Activated T-cell treated with anti-CD3 and anti-CD28 coated beads, Interleukin-2, amount 50 U/mL, for 24 hours (primary cell): ENCODE data around the gene TOP1.

Experiments
- DNase-seq: peaks from one replicate; pipeline ENCODE4 v3.0.0-alpha.2; 2020
- H3K27ac Mint-ChIP-seq: 2 replicates; pipeline ENCODE4 v1.8.0; 2020; ENCODE audit warnings: mild to moderate bottlenecking, mixed read lengths
- H3K27me3 Mint-ChIP-seq: 2 replicates; pipeline ENCODE4 v1.8.0; 2020; ENCODE audit warnings: mixed read lengths
- H3K36me3 Mint-ChIP-seq: 2 replicates; pipeline ENCODE4 v1.8.0; 2020; ENCODE audit warnings: low read depth, mixed read lengths
- H3K4me1 Mint-ChIP-seq: 2 replicates; pipeline ENCODE4 v1.8.0; 2020; ENCODE audit warnings: low read depth, mixed read lengths
- H3K4me3 Mint-ChIP-seq: 2 replicates; pipeline ENCODE4 v1.8.0; 2020; ENCODE audit warnings: mild to moderate bottlenecking, moderate library complexity, mixed read lengths
- H3K9me3 Mint-ChIP-seq: 2 replicates; pipeline ENCODE4 v1.8.0; 2020; ENCODE audit warnings: mixed read lengths

TOP1 gene

DNA sequence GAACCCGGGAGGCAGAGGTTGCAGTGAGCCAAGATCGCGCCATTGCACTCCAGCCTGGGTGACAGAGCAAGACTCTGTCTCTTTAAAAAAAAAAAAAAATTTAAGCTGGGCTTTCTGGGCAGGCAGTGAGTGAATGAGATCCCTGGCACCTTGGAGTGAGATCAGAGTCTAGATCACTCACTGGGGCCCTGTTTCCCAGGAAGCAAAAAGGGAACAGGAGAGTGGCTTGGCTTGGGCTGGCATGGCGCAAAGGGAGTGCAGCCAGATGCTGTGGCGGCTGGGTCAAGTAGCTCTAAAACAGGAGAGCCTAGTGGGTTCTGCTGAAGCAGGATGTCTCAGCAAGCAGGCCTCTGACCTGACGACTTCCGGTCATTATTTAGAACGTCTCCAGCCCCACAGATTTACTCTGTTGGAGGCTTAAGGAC lies 119.2 kb downstream of the TOP1 start:
- Mint-ChIP-seq H3K36me3 (peaks cover 51% of the 10 kb centered on the region), H3K27ac (peak overlapping the region; percentile 97), H3K4me3 (no peak overlapping the region), H3K4me1 (peaks cover 97% of the 10 kb centered on the region), H3K27me3 (no peaks in the 10 kb centered on the region), H3K9me3 (no peaks in the 10 kb centered on the region)
- DNase-seq, result no peak

DNA sequence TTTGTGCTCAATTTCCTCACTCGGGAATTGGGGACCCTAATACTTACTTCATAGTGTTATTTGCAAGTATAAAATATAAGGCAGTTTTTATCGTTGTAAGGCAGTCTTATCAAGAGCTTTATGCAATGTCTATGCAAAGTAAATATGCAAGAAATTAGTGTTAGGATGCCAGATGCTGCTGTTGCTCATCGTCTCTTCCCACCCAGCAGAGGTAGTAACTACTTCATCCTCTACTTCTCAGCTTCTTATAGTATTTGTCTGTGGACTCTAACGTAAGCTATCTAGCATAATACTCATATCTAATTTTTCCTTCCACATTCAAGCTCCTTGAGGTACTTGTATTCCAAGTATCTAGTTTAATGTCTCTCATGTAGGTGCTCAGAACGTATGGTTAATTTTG lies 120.3 kb downstream of the TOP1 start:
- H3K27ac Mint-ChIP-seq, result peak overlapping the region; percentile 97

DNA sequence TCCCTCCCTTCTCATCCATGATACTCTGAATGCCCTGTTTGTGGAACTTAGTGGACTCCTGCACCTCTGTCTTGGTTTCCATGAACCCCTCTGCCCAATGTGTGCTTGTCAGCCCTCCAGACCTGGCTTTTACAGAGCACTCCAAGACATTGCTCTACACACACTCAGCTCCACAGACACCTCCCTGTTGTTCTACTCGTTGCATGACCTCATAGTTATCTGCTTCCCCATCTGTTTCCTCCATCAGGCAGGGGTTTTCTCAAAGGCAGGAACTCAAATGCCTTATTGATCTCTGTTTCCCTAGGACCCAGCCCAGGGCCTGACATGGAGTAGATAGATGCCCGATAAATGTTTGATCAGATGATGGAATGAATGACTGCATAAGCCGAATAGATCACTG lies 122.0 kb downstream of the TOP1 start:
- Mint-ChIP-seq H3K4me1 (peaks cover 96% of the 10 kb centered on the region), H3K36me3 (peaks cover 52% of the 10 kb centered on the region), H3K9me3 (no peaks in the 10 kb centered on the region), H3K4me3 (no peak overlapping the region), H3K27me3 (no peaks in the 10 kb centered on the region), H3K27ac (peak overlapping the region; percentile 96)
- no peak for DNase-seq

More for the DNA sequence above, 120.3 kb downstream of the TOP1 start:
- no peak for DNase-seq
- no peak overlapping the region for H3K4me3 Mint-ChIP-seq
- peaks cover 96% of the 10 kb centered on the region for H3K4me1 Mint-ChIP-seq
- no peaks in the 10 kb centered on the region for H3K9me3 Mint-ChIP-seq
- peaks cover 56% of the 10 kb centered on the region for H3K36me3 Mint-ChIP-seq
- H3K27me3 Mint-ChIP-seq, result no peaks in the 10 kb centered on the region

DNA sequence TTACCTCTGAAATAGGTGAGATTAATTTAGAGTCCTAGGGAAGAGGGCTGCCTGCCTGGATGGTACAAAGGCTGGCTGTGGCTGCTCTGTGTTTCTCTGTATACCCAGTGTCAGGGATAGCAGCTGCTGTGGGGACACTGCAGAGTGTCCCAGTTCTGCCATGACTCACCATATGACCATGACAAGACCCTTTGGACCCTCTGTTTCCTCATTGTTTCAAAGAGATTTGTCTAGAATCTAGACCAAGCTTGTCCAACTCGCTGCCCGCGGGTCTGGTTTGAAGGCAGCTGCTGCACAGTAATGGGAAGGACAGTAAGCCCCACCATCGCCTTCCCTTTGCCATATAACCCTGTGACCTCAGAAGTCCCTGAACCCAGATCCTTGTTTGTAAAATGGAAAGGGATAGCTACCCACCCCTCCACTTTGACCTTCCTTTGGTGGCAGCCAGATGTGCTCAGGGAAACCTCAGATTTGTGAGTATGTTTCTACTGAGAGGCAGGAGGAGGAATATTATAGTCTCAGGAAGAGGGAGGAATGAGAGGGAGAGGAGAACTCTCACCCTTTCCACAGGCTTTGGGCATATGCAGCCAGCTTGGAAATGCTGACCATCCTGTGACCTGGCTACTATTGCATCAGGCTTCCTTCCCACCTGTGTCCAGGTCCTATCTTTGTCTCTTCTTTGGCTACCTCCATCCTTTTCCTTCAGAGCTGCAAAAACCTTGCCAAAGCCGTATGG lies 122.7 kb downstream of the TOP1 start:
- no peak for DNase-seq
- Mint-ChIP-seq H3K27me3 (no peaks in the 10 kb centered on the region), H3K4me3 (no peak overlapping the region), H3K27ac (peak overlapping the region; percentile 96), H3K4me1 (peaks cover 96% of the 10 kb centered on the region), H3K9me3 (no peaks in the 10 kb centered on the region), H3K36me3 (peaks cover 49% of the 10 kb centered on the region)

DNA sequence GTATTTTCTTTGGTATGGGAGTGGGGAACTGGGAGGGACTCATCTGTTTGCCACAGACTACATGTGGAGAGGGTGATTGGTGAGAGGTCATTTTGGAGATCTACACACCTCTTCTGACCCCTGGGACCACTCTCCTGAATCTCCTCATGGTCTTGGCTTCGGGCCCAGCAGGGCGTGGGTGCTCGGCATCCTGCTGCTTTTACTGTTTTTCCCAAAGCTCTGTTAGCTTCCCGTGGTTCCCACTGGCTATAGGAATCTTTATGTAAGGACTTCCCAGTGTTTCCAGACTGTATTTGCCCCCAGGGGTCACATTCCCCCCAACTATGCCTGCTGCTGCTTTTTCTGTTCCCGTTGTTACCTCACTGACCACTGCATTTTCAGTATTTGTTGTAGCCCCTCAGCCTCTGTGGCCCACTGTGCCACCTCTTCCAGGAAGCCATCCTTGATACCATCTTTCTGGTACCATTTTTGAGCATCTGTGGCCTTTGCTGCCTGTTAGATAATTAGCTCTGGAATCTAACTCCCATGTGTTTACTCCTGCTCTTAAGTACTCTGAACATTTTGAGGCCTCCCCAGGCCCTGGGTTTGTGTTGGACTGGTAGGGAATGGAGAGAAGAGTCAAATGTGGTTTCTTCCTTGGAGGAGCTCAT lies 123.6 kb downstream of the TOP1 start:
- H3K9me3 Mint-ChIP-seq, result no peaks in the 10 kb centered on the region
- peaks cover 46% of the 10 kb centered on the region for H3K36me3 Mint-ChIP-seq
- no peaks in the 10 kb centered on the region for H3K27me3 Mint-ChIP-seq
- peaks cover 96% of the 10 kb centered on the region for H3K4me1 Mint-ChIP-seq
- peak overlapping the region; percentile 96 for H3K27ac Mint-ChIP-seq
- H3K4me3 Mint-ChIP-seq, result no peak overlapping the region
- DNase-seq, result no peak

DNA sequence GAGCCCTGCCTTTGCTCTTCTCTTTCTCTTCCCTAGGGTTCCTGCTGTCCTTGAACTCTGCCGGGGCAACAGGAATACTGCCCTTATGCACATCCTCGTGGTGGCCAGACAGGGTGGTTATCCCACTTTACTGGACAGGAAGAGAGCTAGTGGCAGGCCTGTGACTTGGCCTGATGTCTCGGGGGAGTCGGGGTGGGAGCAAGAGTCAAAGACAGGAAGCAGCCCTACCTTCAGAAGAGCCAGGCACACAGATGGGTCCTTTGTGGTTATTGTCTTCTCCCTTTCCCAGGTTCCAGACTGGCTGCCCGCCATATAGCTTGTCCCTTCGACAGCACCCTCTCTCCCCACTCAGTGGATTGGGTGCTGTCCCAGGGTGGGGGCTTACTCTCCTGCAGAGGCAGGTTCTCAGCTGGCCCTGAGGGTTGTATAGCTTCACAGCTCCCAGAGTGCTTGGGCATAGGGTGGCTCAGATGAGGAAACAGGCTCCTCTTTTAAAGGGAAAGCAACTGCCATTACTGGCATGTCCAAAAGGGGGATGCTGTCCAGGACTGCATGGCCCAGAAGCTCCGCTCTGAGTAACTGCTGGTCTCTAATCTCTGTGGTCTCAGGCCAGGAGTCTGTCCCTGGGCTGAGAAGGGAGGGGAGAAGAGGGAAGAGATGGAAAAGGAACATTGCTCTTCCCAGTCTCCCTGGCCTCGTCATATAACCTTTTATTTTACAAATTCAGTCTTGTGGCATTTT lies 126.0 kb downstream of the TOP1 start:
- no peak for DNase-seq
- Mint-ChIP-seq H3K4me3 (no peak overlapping the region), H3K9me3 (no peaks in the 10 kb centered on the region), H3K36me3 (peaks cover 42% of the 10 kb centered on the region), H3K27me3 (no peaks in the 10 kb centered on the region), H3K27ac (peak overlapping the region; percentile 96), H3K4me1 (peaks cover 98% of the 10 kb centered on the region)

DNA sequence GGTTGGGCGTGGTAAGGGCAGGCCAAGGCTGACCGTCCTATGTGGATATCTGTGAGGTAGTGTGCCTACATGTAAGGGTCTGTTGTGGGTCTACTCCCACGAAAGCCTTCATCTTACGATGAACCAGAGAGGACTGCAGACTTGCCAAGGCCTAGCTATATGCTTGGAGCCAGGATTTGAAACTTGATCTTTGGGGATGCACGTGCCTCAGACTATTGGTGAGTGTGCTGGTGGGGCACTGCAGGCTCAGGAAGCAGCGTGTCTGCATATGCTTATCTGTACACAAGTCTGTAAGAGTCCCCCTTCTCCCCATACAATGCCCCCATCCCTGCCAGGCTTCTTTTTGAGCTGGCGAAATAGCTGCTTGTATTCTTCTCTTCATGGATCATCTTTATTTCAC lies 126.6 kb downstream of the TOP1 start:
- Mint-ChIP-seq H3K4me3 (no peak overlapping the region), H3K9me3 (no peaks in the 10 kb centered on the region), H3K4me1 (peaks cover 99% of the 10 kb centered on the region), H3K27me3 (no peaks in the 10 kb centered on the region), H3K36me3 (peaks cover 47% of the 10 kb centered on the region), H3K27ac (peak overlapping the region; percentile 96)
- DNase-seq, result no peak

DNA sequence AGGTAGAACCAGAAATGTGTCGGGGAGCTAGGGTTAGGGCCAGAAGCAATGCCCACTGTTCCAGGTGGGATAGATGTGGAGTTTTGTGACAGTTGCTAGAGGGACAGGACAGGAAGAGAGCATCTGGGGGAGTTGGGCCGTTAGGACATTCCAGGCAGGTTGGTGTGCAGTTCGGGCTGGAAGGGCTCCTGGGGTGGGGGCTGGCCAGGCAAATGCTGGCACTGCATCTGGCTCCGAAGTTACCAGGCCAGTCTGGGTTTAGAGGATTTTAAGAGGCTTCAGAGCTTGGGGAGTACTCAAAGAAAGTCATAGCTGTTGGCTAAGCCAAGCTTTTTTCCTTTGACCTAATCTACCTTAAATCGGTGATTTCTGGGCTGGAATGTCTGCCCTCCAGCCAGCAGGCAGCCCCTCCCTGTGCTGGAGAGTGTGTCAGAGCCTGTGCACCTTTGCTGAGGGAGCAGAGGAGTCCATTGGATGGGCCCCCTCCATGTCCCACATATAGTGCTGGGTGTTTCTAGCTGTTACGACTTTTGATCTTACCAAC lies 129.5 kb downstream of the TOP1 start:
- no peak for DNase-seq
- Mint-ChIP-seq H3K4me1 (peaks cover 94% of the 10 kb centered on the region), H3K4me3 (peak overlapping the region; percentile 76), H3K27me3 (no peaks in the 10 kb centered on the region), H3K36me3 (peaks cover 63% of the 10 kb centered on the region), H3K9me3 (no peaks in the 10 kb centered on the region), H3K27ac (peak overlapping the region; percentile 96)

DNA sequence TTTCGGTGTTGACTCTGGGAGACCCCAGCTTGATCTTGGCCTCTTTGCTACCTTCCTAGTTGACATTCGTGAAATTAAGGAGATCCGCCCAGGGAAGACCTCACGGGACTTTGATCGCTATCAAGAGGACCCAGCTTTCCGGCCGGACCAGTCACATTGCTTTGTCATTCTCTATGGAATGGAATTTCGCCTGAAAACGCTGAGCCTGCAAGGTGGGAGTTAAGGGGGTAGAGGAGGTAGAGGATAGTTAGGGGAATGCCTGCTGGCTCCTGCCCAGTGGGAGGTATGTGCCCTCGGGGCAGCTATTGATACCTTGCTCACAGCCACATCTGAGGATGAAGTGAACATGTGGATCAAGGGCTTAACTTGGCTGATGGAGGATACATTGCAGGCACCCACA lies 130.9 kb downstream of the TOP1 start:
- Mint-ChIP-seq H3K36me3 (peaks cover 72% of the 10 kb centered on the region), H3K4me1 (peaks cover 83% of the 10 kb centered on the region), H3K4me3 (no peak overlapping the region), H3K9me3 (no peaks in the 10 kb centered on the region), H3K27ac (peak overlapping the region; percentile 96), H3K27me3 (no peaks in the 10 kb centered on the region)
- DNase-seq, result no peak

DNA sequence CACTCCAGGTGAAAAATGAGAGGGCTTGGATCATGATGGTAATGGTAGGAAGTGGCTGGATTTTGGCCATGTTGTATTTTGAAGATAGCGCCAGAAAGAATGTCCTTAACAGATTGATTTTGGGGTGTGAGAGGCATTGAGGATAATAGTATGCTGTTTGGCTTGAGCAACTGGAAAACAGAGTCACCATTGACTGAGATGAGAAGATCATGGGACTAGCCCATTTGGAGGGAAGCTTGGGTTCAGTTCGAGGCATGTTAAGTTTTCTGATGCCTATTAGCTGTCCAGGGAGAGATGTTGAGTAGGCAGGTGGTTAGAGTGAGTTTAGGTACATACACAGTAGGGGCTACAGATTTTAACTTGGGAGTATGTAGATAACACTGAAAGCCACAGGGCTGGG lies 132.1 kb downstream of the TOP1 start:
- Mint-ChIP-seq H3K4me3 (no peak overlapping the region), H3K4me1 (peaks cover 75% of the 10 kb centered on the region), H3K36me3 (peaks cover 74% of the 10 kb centered on the region), H3K9me3 (no peaks in the 10 kb centered on the region), H3K27me3 (no peaks in the 10 kb centered on the region), H3K27ac (peak overlapping the region; percentile 96)
- DNase-seq, result no peak

DNA sequence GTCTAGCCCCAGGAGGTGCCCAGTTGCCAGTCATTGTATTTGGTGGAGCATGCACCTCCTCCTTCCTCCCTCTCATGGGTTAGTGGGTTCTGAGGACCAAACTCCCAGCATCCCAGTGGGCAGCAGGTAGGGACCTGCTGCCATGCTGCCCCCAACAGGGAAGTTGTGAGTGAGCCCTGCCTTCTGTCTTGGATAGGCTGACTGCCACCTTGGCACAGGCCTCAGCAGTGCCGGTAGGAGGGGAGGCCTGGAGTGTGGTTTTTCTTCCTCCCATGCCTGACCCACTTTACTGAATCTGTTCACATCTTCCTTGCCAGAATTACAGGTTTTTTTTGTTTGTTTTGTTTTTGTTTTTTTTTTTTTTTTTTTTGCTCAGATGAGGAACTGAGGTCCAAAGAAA lies 133.3 kb downstream of the TOP1 start:
- Mint-ChIP-seq H3K9me3 (no peaks in the 10 kb centered on the region), H3K4me3 (no peak overlapping the region)
- no peak for DNase-seq

DNA sequence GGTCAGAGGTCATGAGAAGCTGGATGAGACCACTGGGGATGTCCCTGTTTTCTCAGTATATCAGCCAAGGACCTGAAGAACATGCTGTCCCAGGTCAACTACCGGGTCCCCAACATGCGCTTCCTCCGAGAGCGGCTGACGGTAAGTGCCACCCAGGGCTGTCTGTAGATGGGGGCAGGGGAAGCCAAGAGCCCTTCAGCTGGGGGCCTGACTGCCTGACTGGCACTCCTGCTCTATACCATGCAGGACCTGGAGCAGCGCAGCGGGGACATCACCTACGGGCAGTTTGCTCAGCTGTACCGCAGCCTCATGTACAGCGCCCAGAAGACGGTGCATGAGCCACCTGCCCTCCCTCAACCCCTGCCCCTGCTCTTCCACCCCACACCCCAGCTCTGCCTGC lies 133.8 kb downstream of the TOP1 start:
- Mint-ChIP-seq H3K4me3 (no peak overlapping the region), H3K9me3 (no peaks in the 10 kb centered on the region), H3K27me3 (no peaks in the 10 kb centered on the region), H3K27ac (peak overlapping the region; percentile 89), H3K4me1 (peaks cover 72% of the 10 kb centered on the region), H3K36me3 (peaks cover 85% of the 10 kb centered on the region)
- no peak for DNase-seq

More for the DNA sequence above, 133.3 kb downstream of the TOP1 start:
- Mint-ChIP-seq H3K4me1 (peaks cover 72% of the 10 kb centered on the region), H3K36me3 (peaks cover 80% of the 10 kb centered on the region), H3K27ac (peak overlapping the region; percentile 89), H3K27me3 (no peaks in the 10 kb centered on the region)

DNA sequence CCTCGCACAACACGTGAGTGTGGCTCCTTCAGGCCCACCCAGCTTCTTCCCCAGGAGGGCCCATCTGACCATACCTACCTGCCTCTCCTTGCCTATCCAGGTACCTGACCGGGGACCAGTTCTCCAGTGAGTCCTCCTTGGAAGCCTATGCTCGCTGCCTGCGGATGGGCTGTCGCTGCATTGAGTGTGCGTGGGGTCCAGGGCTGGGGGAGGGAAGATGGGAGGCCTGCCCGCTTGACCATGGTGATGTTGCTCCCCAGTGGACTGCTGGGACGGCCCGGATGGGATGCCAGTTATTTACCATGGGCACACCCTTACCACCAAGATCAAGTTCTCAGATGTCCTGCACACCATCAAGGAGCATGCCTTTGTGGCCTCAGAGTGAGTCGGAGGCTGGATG lies 135.2 kb downstream of the TOP1 start:
- no peak overlapping the region for H3K4me3 Mint-ChIP-seq
- no peak for DNase-seq
- H3K9me3 Mint-ChIP-seq, result no peaks in the 10 kb centered on the region
- peaks cover 94% of the 10 kb centered on the region for H3K36me3 Mint-ChIP-seq
- peak overlapping the region; percentile 89 for H3K27ac Mint-ChIP-seq
- no peaks in the 10 kb centered on the region for H3K27me3 Mint-ChIP-seq
- peaks cover 66% of the 10 kb centered on the region for H3K4me1 Mint-ChIP-seq

DNA sequence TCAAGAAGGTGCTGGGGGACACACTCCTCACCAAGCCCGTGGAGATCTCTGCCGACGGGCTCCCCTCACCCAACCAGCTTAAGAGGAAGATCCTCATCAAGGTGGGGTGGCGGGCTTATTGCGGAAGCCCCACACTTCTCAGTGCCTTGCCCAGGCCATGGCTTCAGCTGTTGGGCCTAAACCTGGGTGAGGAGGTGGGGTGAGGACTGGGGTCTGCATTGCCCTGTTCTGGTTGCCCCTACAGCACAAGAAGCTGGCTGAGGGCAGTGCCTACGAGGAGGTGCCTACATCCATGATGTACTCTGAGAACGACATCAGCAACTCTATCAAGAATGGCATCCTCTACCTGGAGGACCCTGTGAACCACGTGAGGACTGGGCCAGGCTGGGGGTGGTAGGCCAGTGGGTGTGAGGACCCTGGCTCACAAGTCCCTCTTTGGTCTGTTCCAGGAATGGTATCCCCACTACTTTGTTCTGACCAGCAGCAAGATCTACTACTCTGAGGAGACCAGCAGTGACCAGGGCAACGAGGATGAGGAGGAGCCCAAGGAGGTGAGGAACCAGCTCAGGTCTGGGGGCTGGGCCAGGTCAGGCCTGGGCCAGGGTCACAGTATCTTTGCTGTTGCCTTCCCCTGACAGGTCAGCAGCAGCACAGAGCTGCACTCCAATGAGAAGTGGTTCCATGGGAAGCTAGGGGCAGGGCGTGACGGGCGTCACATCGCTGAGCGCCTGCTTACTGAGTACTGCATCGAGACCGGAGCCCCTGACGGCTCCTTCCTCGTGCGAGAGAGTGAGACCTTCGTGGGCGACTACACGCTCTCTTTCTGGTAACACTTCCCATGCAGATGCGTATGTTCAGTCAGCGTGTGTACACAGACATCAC lies 136.6 kb downstream of the TOP1 start:
- peaks cover 52% of the 10 kb centered on the region for H3K4me1 Mint-ChIP-seq
- H3K27me3 Mint-ChIP-seq, result no peaks in the 10 kb centered on the region
- H3K27ac Mint-ChIP-seq, result peak overlapping the region; percentile 65
- no peaks in the 10 kb centered on the region for H3K9me3 Mint-ChIP-seq
- H3K36me3 Mint-ChIP-seq, result peaks cover 98% of the 10 kb centered on the region
- no peak overlapping the region for H3K4me3 Mint-ChIP-seq
- DNase-seq, result no peak
